Mucosa of stomach (tissue), 1 donor: ENCODE results near the gene ABCA8.

ENCODE experiments used
- H3K27me3 ChIP-seq: one replicate; pipeline ENCODE4 v1.7.0; 2013; ENCODE audit warnings: mild to moderate bottlenecking, low read length; ENCODE audit not compliant: control insufficient read depth, insufficient read depth
- H3K36me3 ChIP-seq: one replicate; pipeline ENCODE4 v1.7.0; 2013; ENCODE audit warnings: low read length; ENCODE audit not compliant: control insufficient read depth, insufficient read depth
- H3K4me1 ChIP-seq: one replicate; pipeline ENCODE4 v1.7.0; 2013; ENCODE audit warnings: mild to moderate bottlenecking, low read length; ENCODE audit not compliant: control insufficient read depth, insufficient read depth
- H3K4me3 ChIP-seq: one replicate; pipeline ENCODE4 v1.7.0; 2013; ENCODE audit warnings: low read length
- H3K9ac ChIP-seq: one replicate; pipeline ENCODE4 v1.7.0; 2013; ENCODE audit warnings: mild to moderate bottlenecking, low read length, moderate library complexity
- H3K9me3 ChIP-seq: one replicate; pipeline ENCODE4 v1.7.0; 2013; ENCODE audit warnings: mild to moderate bottlenecking, low read length, moderate library complexity; ENCODE audit not compliant: control insufficient read depth
- donor health status: Pancreatic carcinoma.

Gene ABCA8

DNA sequence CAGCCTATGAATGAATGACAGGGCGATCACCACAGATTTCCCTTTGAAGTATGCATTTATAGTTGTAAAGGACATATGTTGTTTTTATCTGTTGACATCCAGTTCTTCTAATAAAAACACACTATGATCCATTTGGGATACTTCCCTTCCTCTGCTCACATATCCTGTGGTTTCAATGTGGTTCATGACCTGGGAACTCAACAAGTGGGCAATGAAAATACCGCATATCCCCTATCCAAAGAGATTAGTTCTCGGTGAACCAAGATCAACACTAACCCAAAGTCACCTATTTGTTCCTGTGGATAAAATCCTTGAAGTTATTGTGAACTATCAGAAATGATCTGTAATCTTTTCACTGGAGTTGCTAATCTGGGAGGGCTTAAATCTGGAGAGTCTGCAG is 16.0 kb downstream of the ABCA8 start:
- H3K27me3 ChIP-seq, result no peaks in the 10 kb centered on the region
- no peaks in the 10 kb centered on the region for H3K4me1 ChIP-seq
- H3K9me3 ChIP-seq, result no peaks in the 10 kb centered on the region
- H3K36me3 ChIP-seq, result no peaks in the 10 kb centered on the region
- no peak overlapping the region for H3K9ac ChIP-seq
- H3K4me3 ChIP-seq, result no peak overlapping the region

- Histone ChIP-seq H3K27me3 (no peaks in the 10 kb centered on the region), H3K4me1 (no peaks in the 10 kb centered on the region), H3K9ac (no peak overlapping the region), H3K9me3 (no peaks in the 10 kb centered on the region), H3K36me3 (no peaks in the 10 kb centered on the region), H3K4me3 (no peak overlapping the region)
Observed at GRCh38 chr17:68937890-68938514, 17.2 kb downstream of the ABCA8 start.

GRCh38 chr17:68927516-68927915 is 27.7 kb downstream of the ABCA8 start:
- Histone ChIP-seq H3K9ac (no peak overlapping the region), H3K36me3 (no peaks in the 10 kb centered on the region), H3K4me3 (no peak overlapping the region), H3K27me3 (no peaks in the 10 kb centered on the region), H3K4me1 (no peaks in the 10 kb centered on the region), H3K9me3 (no peaks in the 10 kb centered on the region)

DNA sequence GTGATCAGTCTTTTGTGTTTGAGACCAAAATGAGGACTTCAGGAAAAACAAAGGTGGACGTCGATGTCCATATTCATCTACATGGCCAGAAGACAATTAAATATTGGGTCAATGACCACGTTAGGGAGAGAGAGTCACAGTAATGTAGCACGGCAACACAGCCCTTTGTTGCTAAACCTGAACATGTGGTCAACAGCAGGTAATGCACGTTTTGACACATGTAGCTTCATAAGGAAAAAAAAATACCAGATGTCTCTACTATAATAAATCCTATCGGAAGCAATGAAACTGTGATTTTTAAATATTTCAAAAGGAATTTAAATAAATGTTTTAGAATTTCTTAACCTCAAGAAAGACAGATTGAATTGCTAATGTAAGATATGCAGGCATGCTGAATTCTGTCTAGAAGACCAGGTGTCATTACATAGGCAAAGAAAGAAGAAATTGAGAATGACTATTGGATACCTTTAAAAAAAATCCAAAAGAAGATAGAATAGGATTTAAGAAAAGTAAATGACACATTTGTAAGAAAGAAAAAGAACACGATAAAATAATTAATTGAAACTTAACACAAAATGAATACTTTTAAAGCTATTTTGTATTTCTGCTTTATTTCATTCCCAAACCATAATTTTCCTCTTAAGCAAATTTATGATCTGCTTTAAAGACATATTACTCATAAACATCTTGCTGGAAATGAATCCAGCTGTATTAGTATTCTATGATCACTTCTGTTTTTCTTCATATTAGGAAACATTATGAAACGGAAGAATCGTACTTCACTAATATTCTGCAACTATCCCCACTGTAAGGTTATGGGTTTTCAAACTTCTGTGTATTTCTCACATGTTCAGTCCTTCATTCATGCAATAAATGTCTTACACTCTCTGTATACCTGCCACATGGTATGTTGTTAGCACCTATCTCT is 30.1 kb downstream of the ABCA8 start:
- no peaks in the 10 kb centered on the region for H3K36me3 ChIP-seq
- H3K9me3 ChIP-seq, result no peaks in the 10 kb centered on the region
- no peaks in the 10 kb centered on the region for H3K27me3 ChIP-seq
- no peaks in the 10 kb centered on the region for H3K4me1 ChIP-seq
- H3K4me3 ChIP-seq, result no peak overlapping the region
- H3K9ac ChIP-seq, result no peak overlapping the region

DNA sequence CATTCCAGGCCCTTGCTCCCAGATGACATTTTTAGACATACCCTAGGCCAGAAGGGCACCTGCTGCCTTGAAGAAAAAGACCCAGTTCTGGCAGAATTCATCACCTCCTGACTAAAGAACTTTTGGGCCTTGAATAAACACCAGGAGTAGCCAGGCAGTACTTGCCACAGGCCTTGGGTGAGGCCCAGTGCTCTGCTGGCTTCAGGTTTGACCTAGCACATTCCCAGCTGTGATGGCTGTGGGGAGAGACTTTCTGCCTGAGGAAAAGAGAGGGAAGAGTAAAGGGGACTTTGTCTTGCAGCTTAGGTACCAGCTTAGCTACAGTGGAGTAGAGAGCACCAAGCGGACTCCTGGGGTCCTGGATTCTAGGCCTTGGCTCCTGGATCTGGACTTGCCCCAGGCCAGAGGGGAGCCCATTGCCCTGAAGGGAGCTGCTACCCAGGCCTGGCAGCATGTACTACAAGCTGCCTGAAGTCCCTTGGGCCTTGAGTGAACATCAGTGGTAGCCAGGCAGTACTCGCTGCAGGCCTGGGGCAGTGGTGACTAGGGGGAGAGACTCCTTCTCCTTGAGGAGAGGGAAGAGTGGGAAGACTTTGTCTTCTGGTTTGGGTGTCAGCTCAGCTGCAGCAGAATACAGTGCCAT is 44.3 kb downstream of the ABCA8 start:
- Histone ChIP-seq H3K27me3 (no peaks in the 10 kb centered on the region), H3K4me3 (no peak overlapping the region), H3K36me3 (no peaks in the 10 kb centered on the region), H3K4me1 (no peaks in the 10 kb centered on the region), H3K9me3 (no peaks in the 10 kb centered on the region), H3K9ac (no peak overlapping the region)

- Histone ChIP-seq H3K36me3 (no peaks in the 10 kb centered on the region), H3K27me3 (no peaks in the 10 kb centered on the region), H3K9me3 (no peaks in the 10 kb centered on the region), H3K9ac (no peak overlapping the region), H3K4me3 (no peak overlapping the region), H3K4me1 (no peaks in the 10 kb centered on the region)
Observed at GRCh38 chr17:68910251-68910705, 44.9 kb downstream of the ABCA8 start.

GRCh38 chr17:68909066-68909465 is 46.1 kb downstream of the ABCA8 start:
- H3K4me1 ChIP-seq, result no peaks in the 10 kb centered on the region
- H3K9me3 ChIP-seq, result no peaks in the 10 kb centered on the region
- H3K27me3 ChIP-seq, result no peaks in the 10 kb centered on the region
- H3K9ac ChIP-seq, result no peak overlapping the region
- H3K4me3 ChIP-seq, result no peak overlapping the region
- no peaks in the 10 kb centered on the region for H3K36me3 ChIP-seq

DNA sequence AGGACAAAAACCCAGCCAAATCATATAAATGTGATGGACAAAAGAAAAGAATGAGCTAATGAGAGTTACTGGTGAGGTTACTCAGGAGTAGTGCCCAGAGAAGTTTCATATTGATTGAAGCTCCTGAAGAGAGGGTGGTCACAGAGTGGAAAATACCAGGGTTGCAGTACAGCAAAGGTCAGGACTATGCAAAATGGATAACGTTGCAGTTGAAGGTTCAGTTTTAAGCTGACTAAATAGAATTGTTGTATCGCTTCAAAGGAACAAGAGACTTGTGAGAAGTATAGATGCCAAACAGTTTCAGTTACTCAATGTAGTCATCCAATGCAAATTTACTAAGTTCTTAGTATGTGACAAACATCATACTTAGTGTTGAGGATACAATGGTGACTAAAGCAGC is 47.1 kb downstream of the ABCA8 start:
- Histone ChIP-seq H3K4me1 (no peaks in the 10 kb centered on the region), H3K36me3 (no peaks in the 10 kb centered on the region), H3K9ac (no peak overlapping the region), H3K27me3 (no peaks in the 10 kb centered on the region), H3K4me3 (no peak overlapping the region), H3K9me3 (no peaks in the 10 kb centered on the region)

DNA sequence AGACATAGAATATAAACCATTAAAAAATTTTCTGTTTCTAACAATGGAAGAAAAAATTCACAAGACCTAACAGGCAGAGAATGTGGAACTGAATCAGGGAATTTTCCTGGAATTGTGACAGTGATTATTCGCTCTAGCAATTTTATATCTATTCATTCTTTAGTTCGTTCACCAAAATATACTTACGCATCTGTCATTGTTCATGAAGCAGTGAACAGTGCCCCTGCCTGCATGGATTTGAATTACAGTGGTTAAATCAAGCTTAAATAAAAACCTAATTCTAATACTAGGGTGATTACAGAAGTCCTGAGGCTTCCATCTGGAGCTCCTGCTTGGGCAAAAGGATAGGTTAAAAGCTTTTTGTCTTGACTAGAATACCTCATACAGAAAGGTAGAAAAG is 48.6 kb downstream of the ABCA8 start:
- Histone ChIP-seq H3K9ac (no peak overlapping the region), H3K27me3 (no peaks in the 10 kb centered on the region), H3K36me3 (no peaks in the 10 kb centered on the region), H3K4me3 (no peak overlapping the region), H3K4me1 (no peaks in the 10 kb centered on the region), H3K9me3 (no peaks in the 10 kb centered on the region)

DNA sequence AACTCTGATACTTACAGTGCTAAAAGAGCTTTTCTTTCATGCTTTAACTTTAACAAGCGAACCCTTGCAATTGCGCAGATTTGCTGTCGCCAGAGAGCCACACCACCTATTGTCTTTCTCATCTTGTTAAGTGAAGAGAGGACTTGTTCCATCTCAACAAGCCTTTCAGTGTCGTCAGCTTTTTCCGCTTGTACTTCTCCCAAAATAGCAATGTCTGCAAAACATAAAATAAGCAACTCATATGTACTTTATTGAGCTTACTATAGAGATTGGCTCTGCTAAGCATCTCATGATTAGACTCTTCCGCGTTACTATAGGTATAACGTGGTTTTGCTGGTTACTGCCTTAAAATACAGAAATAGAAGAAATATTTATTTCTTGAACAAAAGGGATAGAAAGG is 51.9 kb downstream of the ABCA8 start:
- Histone ChIP-seq H3K9me3 (no peaks in the 10 kb centered on the region), H3K4me1 (no peaks in the 10 kb centered on the region), H3K36me3 (no peaks in the 10 kb centered on the region), H3K9ac (no peak overlapping the region), H3K27me3 (no peaks in the 10 kb centered on the region), H3K4me3 (no peak overlapping the region)

DNA sequence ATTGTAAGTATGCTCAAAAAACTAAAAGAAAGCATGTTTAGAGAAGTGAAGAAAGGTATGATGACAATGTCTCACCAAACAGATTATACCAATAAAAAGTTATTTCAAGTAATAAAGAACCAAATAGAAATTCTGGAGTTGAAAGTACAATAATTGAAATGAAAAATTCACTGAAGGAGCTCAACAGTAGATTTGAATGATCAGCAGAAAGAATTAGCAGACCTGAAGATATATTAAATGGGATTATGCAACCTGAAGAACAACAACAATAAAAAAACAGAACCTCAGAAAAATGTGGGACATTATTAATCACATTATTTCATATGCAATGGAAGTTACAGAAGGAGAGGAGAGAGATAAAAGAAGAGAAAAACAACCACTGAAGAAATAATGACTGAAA is 57.6 kb downstream of the ABCA8 start:
- H3K9me3 ChIP-seq, result no peaks in the 10 kb centered on the region
- no peak overlapping the region for H3K9ac ChIP-seq
- H3K4me1 ChIP-seq, result no peaks in the 10 kb centered on the region
- H3K36me3 ChIP-seq, result no peaks in the 10 kb centered on the region
- no peak overlapping the region for H3K4me3 ChIP-seq
- no peaks in the 10 kb centered on the region for H3K27me3 ChIP-seq

DNA sequence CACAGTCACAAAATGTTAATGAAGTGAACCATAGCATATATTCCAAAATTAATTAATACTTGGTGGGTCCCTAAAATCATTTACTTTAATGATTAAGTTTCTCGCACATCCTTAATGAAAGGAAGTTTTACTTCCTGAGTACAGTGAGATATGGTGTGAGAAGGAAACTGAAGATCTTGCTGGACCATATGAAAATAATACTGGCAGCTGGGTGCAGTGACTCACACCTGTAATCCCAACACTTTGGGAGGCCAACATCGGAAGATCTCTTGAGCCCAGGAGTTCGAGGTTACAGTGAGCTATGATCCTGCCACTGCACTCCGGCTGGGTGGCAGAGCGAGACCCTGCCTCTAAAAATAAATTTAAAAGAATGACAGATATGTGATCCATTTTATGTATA is 62.5 kb downstream of the ABCA8 start:
- Histone ChIP-seq H3K4me3 (no peak overlapping the region), H3K27me3 (no peaks in the 10 kb centered on the region), H3K4me1 (no peaks in the 10 kb centered on the region), H3K9ac (no peak overlapping the region), H3K36me3 (no peaks in the 10 kb centered on the region), H3K9me3 (no peaks in the 10 kb centered on the region)
